Effector CD8-positive, alpha-beta T cell (primary cell): ENCODE measurements around the gene SFTA2.
A peak's percentile ranks its signal among the peaks of the same experiment; 100 is the strongest.

ENCODE experiments used
- DNase-seq: peaks from one replicate; lab custom pipeline; 2025; lab: John Stamatoyannopoulos, UW

SFTA2 gene

DNA sequence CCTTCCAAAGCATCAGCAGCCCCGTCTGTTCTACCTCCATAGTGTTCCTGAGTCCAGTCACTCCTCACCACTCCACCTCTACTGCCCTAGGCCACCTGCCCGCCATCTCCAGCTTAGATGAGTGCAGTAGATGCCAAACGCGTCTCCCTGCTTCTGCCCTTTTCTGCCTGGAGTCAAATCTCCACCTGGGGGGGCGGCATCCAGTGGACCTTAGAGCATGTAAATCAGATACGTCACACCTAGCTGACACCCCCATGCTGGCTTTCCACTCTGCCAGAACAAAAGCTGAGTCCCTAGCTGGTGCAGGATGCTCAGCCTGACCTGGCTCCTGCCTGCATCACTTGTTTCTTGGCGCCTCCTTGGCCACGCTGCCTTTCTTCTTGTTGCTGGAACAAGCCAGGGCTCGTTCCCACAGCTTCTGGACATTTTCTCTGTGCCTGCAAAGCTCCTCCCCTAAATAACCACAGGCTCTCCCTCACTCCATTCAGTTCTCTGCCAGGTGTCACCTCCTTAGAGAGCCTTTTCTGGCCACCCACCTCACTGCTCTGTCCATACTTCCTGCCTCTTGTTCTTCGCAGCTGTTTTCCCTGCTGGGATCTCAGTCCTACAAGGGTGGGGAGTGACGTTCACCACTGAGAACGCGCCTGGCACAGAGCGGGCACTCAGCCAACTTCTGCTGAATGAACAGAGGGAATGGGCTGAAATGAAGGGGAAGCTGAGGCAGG is 41.9 kb downstream of the SFTA2 start:
- DNase-seq: no peak

DNA sequence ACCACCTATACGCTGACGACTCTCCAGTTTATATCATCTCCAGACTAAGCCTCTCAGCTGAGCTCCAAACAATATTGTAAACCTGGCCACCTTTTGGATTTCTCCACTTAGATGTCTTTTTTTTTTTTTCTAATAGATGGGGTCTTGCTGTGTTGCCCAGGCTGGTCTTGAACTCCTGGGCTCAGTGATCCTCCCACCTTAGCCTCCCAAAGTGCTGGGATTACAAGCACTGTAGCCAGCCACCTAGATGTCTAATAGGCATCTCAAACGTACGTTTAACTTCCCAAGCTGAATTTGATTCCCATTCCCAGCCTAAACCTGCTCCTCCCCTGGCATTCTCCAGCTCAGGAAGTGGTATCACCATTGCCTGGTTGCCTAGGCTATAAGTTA is 42.5 kb downstream of the SFTA2 start:
- no peak for DNase-seq

GRCh38 chr6:30888816-30889495 is 43.0 kb downstream of the SFTA2 start:
- no peak for DNase-seq

DNA sequence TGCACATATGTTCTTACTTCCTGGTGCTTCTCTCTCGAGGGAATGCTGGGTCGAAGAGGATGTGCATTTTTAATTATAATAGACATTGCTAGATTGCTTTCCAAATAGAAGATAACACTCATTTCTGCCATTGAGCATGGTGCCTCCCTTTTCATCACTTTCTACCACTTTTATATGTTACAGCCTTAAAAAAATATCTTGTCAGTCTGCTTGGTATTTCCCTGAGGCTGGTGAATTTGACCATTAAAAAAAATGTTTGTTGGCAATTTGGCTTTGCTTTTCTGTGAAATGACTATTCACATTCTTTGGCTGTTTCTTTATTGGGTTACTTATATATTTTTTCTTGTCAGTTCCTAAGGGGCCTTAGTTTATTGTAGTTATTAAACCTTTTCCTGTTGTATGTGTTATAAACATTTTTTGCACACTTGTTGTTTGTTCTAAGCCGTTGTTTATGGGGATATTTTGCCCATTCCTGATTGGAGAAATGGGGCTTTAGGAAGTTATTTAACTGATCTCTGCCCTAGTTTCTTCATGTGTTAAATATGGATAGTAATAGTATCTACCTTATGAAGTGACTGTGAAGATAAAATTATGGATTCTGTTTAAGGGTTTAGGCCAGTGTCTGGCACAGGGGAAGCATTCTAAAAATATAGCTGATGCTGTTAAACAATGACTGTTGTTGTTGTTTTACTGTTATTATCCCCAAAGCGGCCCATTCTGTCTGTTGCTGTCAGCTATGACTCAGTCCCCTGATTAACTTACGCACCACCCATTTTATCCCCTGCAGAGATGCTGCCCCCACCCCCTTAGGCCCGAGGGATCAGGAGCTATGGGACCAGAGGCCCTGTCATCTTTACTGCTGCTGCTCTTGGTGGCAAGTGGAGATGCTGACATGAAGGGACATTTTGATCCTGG is 43.8 kb downstream of the SFTA2 start:
- no peak for DNase-seq

DNA sequence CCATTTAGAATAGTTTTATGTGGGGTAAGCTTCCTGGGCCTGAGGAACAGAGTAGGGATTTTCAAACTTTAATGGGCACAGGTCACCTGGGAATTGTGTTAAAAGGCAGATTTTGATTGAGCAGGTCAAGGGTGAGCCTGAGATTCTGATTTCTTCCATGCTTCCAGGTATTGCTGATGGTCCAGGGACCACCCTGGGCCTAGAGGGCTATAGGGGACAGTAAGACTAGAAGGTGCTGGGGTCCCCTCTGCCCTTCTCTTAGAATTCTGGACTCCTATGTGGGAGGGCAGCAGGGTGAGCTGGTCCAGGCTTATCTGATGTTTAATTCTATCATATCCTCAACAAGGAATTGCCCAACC is 45.1 kb downstream of the SFTA2 start:
- no peak for DNase-seq

DNA sequence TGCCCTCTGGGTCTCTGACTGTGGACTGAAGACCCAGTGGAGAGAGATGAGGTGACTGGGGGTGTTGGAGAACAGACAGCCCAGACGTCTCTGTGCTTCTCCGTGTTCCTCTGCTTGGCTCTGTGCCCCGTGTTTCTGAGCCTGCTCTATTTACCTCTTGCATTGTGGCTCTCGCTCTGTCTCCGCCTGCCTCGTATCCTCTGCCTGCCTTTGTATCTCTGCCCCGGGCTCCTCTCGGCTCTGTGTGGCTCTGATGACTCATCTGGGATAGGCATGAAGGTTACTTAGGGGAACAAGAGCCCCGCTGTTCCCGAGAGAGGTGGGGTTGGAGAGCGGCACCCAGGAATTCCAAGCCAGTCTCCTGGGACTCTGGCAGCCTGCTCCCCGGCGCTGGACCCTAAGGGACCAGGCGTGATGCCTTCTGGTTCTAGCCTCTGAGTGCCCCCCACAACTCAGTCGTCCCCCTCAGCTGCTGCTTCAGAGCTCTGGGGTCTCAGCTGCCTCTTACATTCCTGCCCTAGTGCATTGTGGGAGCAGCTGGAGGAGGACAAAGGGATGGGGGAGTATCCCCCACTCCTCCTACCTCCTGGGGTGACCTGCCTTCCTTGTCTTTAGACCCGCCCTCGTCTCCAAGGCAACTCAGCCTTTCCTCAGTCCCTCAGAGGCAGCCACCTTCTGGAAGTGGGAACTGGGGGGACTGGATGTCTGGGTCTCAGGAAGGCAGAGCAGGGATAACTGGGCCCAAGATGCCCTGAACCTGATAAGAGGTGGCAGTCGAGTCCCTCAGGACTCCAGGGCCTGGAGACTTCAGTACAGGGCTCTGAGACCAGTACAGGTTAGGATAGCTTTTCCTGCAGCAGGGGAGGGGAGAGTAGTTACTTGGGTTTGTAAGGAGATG is 45.7 kb downstream of the SFTA2 start:
- no peak for DNase-seq

- DNase-seq: no peak
These were observed 46.4 kb downstream of the SFTA2 start for GRCh38 chr6:30885481-30885998.

- peak; percentile 12 for DNase-seq
These were observed 47.2 kb downstream of the SFTA2 start for GRCh38 chr6:30884521-30885480.

- DNase-seq: peak; percentile 30
These were observed 48.1 kb downstream of the SFTA2 start, which contains the start of gene DDR1 for GRCh38 chr6:30883685-30884520. DDR1 (plus strand) TSS chr6:30884519; CDS start chr6:30888730, 4,211 bp downstream.

DNA sequence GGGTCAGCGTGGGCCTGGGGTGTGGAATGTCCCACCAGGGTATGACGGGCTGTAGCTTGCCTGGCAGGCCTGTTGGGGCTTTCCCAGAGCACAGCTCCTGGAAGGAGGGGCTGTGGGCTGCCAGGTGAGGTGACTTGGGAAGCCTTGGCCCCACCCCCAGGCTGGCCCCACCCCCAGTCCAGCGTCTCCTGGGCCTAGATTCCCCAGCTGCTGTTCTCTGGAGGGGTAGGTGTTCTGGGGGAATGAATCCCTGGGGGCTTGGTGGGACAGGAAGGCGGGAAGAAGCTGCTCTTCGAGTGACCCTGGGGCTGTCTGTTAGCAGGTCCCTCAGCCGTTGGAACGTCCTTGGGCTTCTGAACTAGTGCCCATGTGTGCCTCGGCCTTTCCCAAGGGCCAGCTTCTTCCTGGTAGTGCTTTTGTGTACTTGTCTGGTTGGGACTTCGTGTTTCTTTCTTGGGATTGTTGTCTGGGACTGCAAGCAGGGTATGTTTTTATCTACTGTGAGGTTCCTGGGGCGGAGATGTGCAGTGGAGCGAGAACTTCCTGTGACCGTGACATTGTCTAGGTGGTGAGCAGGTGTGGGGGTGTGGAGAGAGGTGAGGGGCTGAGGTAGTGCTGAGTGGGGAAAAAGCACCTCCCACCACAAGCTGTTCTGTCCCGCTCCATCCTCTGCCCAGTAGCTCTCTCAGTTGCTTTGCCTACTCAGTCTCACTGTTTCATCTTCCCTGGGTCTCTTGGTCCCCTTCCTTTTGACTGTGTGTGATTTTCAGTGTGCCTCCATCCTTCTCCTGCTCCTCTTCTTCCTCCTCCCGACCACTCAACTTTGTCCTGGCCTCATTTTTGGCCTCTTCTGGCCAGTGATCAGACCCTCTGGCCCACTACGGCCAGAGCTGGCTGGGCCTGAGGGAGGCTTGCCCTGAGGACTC is 48.9 kb downstream of the SFTA2 start:
- DNase-seq: peak; percentile 12

DNA sequence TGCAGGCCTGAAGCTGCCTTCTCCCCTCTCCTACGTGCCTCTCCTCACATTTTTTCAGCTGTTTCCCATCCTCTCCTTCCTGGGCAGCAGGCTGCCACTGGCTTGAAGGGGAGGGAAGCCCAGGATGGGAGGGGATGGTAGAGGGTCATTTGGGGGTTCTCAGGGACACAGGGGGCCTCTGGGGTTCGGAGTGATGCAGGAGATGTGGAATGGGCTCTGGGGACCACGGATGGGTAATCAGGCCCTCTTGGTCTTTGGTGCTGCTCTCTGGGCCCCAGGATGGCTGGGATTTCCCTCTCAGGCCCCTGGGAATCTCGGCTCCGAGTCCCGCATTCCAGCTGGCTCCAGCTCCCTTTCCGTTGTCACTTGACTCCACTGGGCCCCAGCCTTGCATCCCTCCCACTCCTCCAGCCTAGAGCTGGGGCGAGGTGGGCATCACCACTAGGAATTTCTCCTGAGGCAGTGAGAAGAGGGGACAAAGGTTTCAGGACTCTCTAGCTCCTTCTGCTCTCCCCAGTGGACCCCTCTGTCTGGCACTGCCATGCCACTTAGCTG is 49.7 kb downstream of the SFTA2 start:
- no peak for DNase-seq

GRCh38 chr6:30881392-30882203 is 50.4 kb downstream of the SFTA2 start:
- DNase-seq: no peak
